Measurements from ENCODE around the gene CCDC8. TPM values are rescaled to one million over a fixed set of nuclear protein-coding genes. Genes with fewer than 3 reads are reported as not detected.
A peak's percentile ranks its signal among the peaks of the same experiment; 100 is the strongest.
"Not testable (repeated sequence)": the region's sequence is repeated elsewhere in the genome, so short reads cannot be mapped to it uniquely, and the experiment has no call there.

Gene CCDC8
- total RNA-seq, 1 donor from 2014 or later = 35.0 TPM

DNA sequence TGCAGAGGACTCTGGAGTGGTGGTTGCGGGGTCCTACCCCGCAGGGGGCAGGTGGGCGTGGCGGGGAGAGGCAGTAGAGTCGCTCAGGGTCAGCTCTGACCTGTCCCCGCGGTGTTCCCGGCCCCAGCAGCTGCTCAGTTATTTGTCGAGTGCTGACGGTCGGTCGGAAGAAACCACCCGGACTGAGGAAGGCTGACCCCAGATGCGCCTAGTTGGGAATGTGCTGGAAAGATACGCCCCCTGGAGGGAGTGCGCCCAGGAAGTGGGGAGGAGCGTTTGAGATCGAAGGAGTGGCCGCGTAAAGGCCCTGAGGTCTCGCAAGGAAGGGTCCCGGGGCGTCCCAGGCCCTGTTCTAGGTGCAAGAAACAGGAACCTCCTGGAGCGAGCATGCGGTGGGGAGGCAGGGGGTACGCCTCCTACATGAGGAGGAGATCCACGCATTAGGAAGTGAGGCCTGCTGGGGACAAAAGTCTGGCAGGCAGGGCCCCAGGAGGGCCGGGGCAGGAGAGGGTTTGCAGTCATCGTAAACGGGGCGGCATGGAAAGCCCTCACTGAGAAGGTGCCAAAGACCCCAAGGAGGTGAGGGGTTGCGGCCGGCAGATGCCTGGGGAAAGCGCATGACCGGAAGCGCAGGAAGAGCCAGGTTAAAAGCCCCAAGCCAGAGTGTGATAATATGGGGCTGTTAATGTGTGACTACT lies 9.2 kb downstream of the CCDC8 start:
- Mint-ChIP-seq H3K9me3 (ENCODE audit: unreplicated experiment) (no peaks in the 10 kb centered on the region), H3K4me3 (ENCODE audit: unreplicated experiment) (peak overlapping the region; percentile 55), H3K4me1 (ENCODE audit: unreplicated experiment) (peaks cover 28% of the 10 kb centered on the region), H3K27ac (ENCODE audit: unreplicated experiment) (peak overlapping the region; percentile 38), H3K36me3 (ENCODE audit: unreplicated experiment) (peaks cover 5% of the 10 kb centered on the region), H3K27me3 (ENCODE audit: unreplicated experiment) (peaks cover 3% of the 10 kb centered on the region)
- TF ChIP-seq, protein P1, sequence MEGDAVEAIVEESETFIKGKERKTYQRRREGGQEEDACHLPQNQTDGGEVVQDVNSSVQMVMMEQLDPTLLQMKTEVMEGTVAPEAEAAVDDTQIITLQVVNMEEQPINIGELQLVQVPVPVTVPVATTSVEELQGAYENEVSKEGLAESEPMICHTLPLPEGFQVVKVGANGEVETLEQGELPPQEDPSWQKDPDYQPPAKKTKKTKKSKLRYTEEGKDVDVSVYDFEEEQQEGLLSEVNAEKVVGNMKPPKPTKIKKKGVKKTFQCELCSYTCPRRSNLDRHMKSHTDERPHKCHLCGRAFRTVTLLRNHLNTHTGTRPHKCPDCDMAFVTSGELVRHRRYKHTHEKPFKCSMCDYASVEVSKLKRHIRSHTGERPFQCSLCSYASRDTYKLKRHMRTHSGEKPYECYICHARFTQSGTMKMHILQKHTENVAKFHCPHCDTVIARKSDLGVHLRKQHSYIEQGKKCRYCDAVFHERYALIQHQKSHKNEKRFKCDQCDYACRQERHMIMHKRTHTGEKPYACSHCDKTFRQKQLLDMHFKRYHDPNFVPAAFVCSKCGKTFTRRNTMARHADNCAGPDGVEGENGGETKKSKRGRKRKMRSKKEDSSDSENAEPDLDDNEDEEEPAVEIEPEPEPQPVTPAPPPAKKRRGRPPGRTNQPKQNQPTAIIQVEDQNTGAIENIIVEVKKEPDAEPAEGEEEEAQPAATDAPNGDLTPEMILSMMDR (IDR thresholded peaks at IDR 0.05) = peak; percentile 27
- DNase-seq (ENCODE audit: extremely low spot score, unreplicated experiment) = no peak

DNA sequence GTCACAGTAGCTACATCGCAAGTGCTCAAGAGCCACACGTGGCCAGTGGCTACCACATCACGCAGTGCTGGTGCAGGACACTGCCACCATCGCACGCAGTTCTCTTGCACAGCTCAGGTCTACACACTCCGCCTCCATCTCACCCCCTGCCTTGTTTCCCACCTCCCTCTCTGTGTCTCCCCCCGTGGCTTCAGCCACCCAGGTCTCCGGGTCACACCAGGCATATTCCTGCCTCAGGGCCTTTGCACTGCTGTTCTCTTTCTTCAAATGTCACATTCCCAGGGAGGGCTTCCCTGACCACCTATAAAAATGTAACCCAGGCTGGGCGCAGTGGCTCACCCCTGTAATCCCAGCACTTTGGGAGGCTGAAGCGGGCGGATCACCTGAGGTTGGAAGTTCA lies 10.6 kb downstream of the CCDC8 start:
- DNase-seq (ENCODE audit: extremely low spot score, unreplicated experiment) = no peak
- H3K4me3 Mint-ChIP-seq (ENCODE audit: unreplicated experiment) = no peak overlapping the region
- no peaks in the 10 kb centered on the region for H3K36me3 Mint-ChIP-seq (ENCODE audit: unreplicated experiment)
- no peaks in the 10 kb centered on the region for H3K9me3 Mint-ChIP-seq (ENCODE audit: unreplicated experiment)
- peaks cover 16% of the 10 kb centered on the region for H3K4me1 Mint-ChIP-seq (ENCODE audit: unreplicated experiment)
- H3K27ac Mint-ChIP-seq (ENCODE audit: unreplicated experiment) = no peak overlapping the region
- H3K27me3 Mint-ChIP-seq (ENCODE audit: unreplicated experiment) = no peaks in the 10 kb centered on the region
- TF ChIP-seq, protein P1 (IDR thresholded peaks at IDR 0.05) = no peak

DNA sequence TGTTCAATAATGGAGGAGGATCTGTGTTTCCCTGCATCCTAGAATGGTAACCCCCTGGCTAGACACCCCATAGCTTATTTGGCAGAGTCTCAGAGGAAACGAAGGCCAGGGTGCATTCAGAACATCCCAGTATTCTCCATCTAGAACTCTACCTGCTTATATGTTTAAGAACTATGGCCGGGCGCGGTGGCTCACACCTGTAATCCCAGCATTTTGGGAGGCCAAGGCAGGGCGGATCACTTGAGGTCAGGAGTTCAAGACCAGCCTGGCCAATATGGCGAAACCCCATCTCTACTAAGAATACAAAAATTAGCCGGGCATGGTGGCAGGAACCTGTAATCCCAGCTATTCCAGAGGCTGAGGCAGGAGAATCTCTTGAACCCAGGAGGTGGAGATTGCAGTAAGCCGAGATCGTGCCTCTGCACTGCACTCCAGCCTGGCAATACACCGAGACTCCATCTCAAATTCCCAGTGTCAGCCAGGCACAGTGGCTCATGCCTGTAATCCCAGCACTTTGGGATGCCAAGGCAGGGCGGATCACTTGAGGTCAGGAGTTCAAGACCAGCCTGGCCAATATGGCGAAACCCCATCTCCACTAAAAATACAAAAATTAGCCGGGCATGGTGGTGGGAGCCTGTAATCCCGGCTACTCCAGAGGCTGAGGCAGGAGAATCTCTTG lies 15.4 kb downstream of the CCDC8 start:
- DNase-seq (ENCODE audit: extremely low spot score, unreplicated experiment); H3K9me3 Mint-ChIP-seq (ENCODE audit: unreplicated experiment); H3K4me3 Mint-ChIP-seq (ENCODE audit: unreplicated experiment); H3K27me3 Mint-ChIP-seq (ENCODE audit: unreplicated experiment); H3K36me3 Mint-ChIP-seq (ENCODE audit: unreplicated experiment); H3K27ac Mint-ChIP-seq (ENCODE audit: unreplicated experiment): not testable (repeated sequence)
- H3K4me1 Mint-ChIP-seq (ENCODE audit: unreplicated experiment) = peaks cover 19% of the 10 kb centered on the region

DNA sequence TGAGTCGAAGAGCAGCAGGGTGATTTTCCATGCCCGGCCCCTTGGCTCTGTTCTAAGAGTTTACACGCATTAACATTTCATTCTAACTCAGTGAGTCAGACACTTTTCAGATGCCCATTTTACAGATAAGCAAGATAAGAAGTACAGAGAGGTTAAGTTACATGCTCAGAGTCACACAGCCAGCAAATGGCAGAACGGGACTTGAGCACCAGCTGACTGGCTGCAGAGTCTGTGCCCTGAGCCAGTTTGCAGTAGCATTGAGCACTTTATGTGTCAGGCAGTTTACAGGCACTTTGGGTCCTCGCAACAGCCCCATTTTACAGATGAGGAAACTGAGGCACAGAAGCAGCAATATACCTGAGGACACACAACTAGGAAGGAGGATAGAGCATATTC lies 19.0 kb downstream of the CCDC8 start:
- no peaks in the 10 kb centered on the region for H3K9me3 Mint-ChIP-seq (ENCODE audit: unreplicated experiment)
- H3K4me3 Mint-ChIP-seq (ENCODE audit: unreplicated experiment) = no peak overlapping the region
- H3K4me1 Mint-ChIP-seq (ENCODE audit: unreplicated experiment) = peaks cover 39% of the 10 kb centered on the region
- no peak for DNase-seq (ENCODE audit: extremely low spot score, unreplicated experiment)
- peaks cover 9% of the 10 kb centered on the region for H3K36me3 Mint-ChIP-seq (ENCODE audit: unreplicated experiment)
- TF ChIP-seq, protein P1 (IDR thresholded peaks at IDR 0.05) = no peak
- H3K27me3 Mint-ChIP-seq (ENCODE audit: unreplicated experiment) = no peaks in the 10 kb centered on the region
- no peak overlapping the region for H3K27ac Mint-ChIP-seq (ENCODE audit: unreplicated experiment)

DNA sequence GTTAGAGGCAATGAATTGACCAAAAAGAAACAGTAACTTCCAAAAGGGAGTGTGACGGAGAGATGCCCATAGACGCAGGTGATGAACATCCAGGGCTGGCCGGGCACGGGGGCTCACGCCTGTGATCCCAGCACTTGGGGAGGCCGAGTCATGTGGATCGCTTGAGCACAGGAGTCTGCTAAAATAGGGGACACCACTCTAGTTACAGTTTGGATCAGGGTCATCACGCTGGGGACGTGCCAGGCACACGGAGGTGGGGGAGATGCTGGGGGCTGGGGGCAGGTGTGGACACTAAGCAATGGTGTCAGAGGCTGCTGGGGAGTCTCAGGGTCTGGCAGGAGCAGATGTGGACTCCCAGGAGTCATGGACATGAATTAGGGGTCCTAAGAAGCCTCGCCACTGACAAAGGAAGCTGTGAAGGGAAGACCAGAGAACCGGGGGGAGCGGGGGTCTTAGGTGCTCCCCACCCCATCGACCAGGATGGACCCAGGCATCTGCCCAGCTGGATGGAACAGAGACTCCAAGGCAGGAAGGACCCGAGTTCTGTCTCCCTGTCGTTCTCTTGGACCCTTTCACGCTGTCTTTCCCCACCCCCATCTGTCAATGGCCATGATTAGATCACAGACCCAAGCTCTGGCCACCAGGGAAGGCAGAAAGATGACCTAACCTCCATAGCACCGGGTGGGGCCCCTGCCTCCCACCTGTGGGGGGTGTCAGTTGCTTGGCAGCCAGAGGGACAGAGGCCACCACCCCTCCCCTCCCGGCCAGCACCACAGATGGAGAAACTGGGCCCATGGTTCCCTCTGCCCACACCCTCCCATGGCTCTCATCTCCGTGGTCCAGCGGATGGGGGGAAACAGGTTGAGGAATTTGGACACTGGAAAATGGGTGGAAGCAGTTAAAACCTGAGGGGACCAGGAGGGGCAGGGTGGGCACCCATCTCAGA lies 19.6 kb downstream of the CCDC8 start:
- no peaks in the 10 kb centered on the region for H3K9me3 Mint-ChIP-seq (ENCODE audit: unreplicated experiment)
- H3K4me3 Mint-ChIP-seq (ENCODE audit: unreplicated experiment) = no peak overlapping the region
- H3K27me3 Mint-ChIP-seq (ENCODE audit: unreplicated experiment) = no peaks in the 10 kb centered on the region
- DNase-seq (ENCODE audit: extremely low spot score, unreplicated experiment) = no peak
- TF ChIP-seq, protein P1 (IDR thresholded peaks at IDR 0.05) = no peak
- H3K27ac Mint-ChIP-seq (ENCODE audit: unreplicated experiment) = peak overlapping the region; percentile 97
- H3K36me3 Mint-ChIP-seq (ENCODE audit: unreplicated experiment) = peaks cover 10% of the 10 kb centered on the region
- H3K4me1 Mint-ChIP-seq (ENCODE audit: unreplicated experiment) = peaks cover 39% of the 10 kb centered on the region

Data from osteocyte (in vitro differentiated cells).